Measurements from ENCODE around the gene SERHL2.
"Not testable (repeated sequence)": the region's sequence is repeated elsewhere in the genome, so short reads cannot be mapped to it uniquely, and the experiment has no call there.

The SERHL2 gene, protein sequence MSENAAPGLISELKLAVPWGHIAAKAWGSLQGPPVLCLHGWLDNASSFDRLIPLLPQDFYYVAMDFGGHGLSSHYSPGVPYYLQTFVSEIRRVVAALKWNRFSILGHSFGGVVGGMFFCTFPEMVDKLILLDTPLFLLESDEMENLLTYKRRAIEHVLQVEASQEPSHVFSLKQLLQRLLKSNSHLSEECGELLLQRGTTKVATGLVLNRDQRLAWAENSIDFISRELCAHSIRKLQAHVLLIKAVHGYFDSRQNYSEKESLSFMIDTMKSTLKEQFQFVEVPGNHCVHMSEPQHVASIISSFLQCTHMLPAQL

DNA sequence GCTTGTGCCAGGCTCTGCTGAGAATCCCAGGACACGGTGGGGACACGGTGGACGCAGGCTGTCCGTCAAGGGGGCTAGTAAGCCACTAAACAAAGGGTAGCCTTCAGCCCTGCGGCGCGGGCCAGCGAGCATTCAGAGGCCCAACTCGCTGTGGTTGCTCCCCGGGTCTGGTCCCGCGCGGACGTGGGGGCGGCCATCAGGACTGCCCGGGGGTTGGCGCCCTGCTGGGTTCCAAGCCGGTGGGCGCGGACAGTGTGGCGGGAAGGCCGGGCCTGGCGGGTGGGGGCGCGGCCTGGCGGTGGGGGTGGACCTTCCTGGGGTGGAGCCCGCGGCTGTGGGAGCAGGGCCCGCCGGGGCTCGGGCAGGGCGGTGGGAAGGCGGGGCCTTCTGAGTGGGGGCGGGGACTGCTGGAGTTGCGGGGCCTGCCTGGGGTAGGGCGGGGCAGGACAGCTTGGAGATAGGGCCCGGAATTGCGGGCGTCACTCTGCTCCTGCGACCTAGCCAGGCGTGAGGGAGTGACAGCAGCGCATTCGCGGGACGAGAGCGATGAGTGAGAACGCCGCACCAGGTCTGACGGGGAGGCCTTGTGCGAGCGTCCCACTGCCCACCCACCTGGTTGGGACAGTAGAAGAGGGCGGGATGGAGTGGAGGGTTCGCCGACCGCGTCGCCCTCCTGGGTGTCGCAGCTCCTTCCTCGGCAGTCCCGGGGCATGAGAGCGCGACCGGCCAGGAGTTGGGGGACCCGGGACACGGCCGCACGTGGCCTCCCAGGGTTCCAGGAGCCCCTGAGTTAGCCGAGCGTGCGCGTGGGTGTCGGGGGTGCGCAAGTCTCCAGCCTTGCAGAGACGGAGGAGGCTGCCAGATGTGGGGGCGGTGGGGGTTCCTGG lies at the start of gene SERHL2:
TSS of gene SERHL2 (plus strand) at position 482 of the 887 bp plus-strand sequence. CDS start at position 547, 65 bp downstream.
- Mint-ChIP-seq H3K4me3 (peak within 1 kb of the TSS; percentile 77), H3K4me1 (ENCODE audit: low read depth) (peaks cover 8% of the 10 kb centered on the region), H3K27me3 (peaks cover 41% of the 10 kb centered on the region), H3K27ac (peak within 1 kb of the TSS; percentile 53), H3K9me3 (no peaks in the 10 kb centered on the region), H3K36me3 (ENCODE audit: low read depth) (no peaks in the 10 kb centered on the region)
- intact Hi-C loops (cut with micrococcal nuclease), result no loop called here

- intact Hi-C loops (cut with micrococcal nuclease); H3K27me3 Mint-ChIP-seq; H3K9me3 Mint-ChIP-seq; H3K4me1 Mint-ChIP-seq (ENCODE audit: low read depth); H3K27ac Mint-ChIP-seq; H3K4me3 Mint-ChIP-seq: not testable (repeated sequence)
- H3K36me3 Mint-ChIP-seq (ENCODE audit: low read depth), result peaks cover 24% of the 10 kb centered on the region
These were observed 45.3 kb upstream of the SERHL2 start for GRCh38 chr22:42508327-42508974.

DNA sequence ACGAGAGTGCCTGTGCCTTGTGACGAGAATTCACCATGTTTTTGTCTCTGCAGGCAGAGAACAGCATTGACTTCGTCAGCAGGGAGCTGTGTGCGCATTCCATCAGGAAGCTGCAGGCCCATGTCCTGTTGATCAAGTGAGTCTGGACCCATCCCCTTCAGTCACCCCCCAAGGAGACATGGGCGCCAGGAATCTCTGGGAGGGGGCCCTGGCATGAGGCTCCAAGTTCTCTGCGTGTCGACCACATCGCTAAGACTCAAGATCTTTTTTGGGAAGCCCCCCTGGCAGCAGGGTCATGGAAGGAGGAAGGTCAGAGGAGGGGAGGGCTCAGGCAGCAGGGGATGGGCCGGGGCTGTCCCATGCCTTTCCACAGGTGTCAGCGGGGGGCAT lies 44.8 kb upstream of the SERHL2 start:
- H3K4me1 Mint-ChIP-seq (ENCODE audit: low read depth); H3K4me3 Mint-ChIP-seq; H3K9me3 Mint-ChIP-seq; H3K27me3 Mint-ChIP-seq; H3K27ac Mint-ChIP-seq; intact Hi-C loops (cut with micrococcal nuclease): not testable (repeated sequence)
- H3K36me3 Mint-ChIP-seq (ENCODE audit: low read depth), result peaks cover 29% of the 10 kb centered on the region

DNA sequence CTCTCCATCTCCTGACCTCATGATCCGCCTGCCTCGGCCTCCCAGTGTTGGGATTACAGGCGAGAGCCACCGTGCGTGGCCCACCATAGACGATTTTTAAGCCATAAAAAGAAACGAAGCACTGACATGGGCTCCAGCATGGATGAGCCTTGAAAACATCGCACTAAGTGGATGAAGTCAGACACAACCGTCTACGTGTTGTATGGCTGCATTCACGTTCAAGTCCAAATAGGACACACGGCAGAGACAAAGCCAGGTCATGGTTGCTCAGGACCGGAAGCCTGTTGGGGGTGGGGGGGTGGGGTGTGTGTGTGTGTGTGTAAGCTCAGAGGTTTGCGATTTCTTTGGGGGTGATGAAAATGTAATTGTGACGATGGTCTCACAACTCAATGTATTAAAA lies 44.2 kb upstream of the SERHL2 start:
- no peak overlapping the region for H3K27ac Mint-ChIP-seq
- intact Hi-C loops (cut with micrococcal nuclease), result no loop called here
- H3K36me3 Mint-ChIP-seq (ENCODE audit: low read depth), result peaks cover 35% of the 10 kb centered on the region
- H3K9me3 Mint-ChIP-seq, result no peaks in the 10 kb centered on the region
- peaks cover 6% of the 10 kb centered on the region for H3K4me1 Mint-ChIP-seq (ENCODE audit: low read depth)
- no peaks in the 10 kb centered on the region for H3K27me3 Mint-ChIP-seq
- H3K4me3 Mint-ChIP-seq, result no peak overlapping the region

GRCh38 chr22:42511401-42511891 lies 42.3 kb upstream of the SERHL2 start:
- Mint-ChIP-seq H3K27me3 (no peaks in the 10 kb centered on the region), H3K4me3 (no peak overlapping the region), H3K36me3 (ENCODE audit: low read depth) (peaks cover 50% of the 10 kb centered on the region), H3K27ac (no peak overlapping the region), H3K9me3 (no peaks in the 10 kb centered on the region), H3K4me1 (ENCODE audit: low read depth) (peaks cover 6% of the 10 kb centered on the region)
- intact Hi-C loops (cut with micrococcal nuclease), result no loop called here

- H3K4me3 Mint-ChIP-seq, result not testable (repeated sequence)
These were observed 41.3 kb upstream of the SERHL2 start for GRCh38 chr22:42512273-42512990.

DNA sequence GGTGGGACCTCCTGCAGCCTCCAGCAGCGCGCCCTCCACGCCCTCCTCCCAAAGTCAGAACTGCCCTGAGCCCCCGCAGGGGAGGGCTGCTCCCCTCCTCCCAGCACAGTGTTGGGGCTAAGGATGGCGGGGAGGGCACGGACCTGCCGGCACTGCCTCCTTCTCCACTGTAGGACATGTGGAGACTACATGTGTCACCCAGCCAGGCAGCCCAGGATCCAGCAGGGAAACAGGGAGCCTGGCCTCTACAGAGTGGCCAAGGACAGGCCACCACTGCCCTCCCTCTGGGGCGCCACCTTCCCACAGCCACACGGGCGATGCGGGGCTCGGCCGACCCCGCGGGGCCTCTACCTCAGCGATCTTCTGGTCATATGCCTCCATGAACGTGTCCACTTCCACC lies 39.4 kb upstream of the SERHL2 start:
- H3K9me3 Mint-ChIP-seq; H3K27ac Mint-ChIP-seq; H3K4me3 Mint-ChIP-seq; H3K27me3 Mint-ChIP-seq; intact Hi-C loops (cut with micrococcal nuclease): not testable (repeated sequence)
- H3K36me3 Mint-ChIP-seq (ENCODE audit: low read depth), result peaks cover 70% of the 10 kb centered on the region
- peaks cover 11% of the 10 kb centered on the region for H3K4me1 Mint-ChIP-seq (ENCODE audit: low read depth)

More at GRCh38 chr22:42512273-42512990, 41.3 kb upstream of the SERHL2 start:
- peaks cover 59% of the 10 kb centered on the region for H3K36me3 Mint-ChIP-seq (ENCODE audit: low read depth)
- intact Hi-C loops (cut with micrococcal nuclease); H3K27me3 Mint-ChIP-seq; H3K4me1 Mint-ChIP-seq (ENCODE audit: low read depth); H3K27ac Mint-ChIP-seq; H3K9me3 Mint-ChIP-seq: not testable (repeated sequence)

DNA sequence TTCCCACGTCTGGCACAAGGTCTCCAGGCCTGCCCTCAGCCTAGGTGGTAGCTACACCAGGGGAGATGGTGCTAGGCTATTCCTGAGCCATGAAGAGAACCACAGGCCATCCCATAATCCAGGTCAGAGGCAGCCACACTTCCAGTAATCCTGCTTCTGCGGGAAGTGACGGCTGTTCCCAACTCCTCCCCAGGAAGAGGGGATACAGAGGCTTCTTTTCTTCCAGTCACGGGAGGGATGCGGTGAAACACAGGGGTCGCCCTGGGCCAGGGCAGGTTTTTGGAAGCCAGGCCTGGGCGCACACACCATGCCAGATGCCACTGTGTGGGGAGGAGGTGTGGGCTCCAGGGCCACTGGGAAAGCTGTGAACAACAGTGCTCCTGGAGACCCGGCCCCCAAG lies 38.5 kb upstream of the SERHL2 start:
- peaks cover 17% of the 10 kb centered on the region for H3K4me1 Mint-ChIP-seq (ENCODE audit: low read depth)
- peaks cover 72% of the 10 kb centered on the region for H3K36me3 Mint-ChIP-seq (ENCODE audit: low read depth)
- H3K4me3 Mint-ChIP-seq; H3K27ac Mint-ChIP-seq; intact Hi-C loops (cut with micrococcal nuclease); H3K27me3 Mint-ChIP-seq; H3K9me3 Mint-ChIP-seq: not testable (repeated sequence)

- Mint-ChIP-seq H3K27me3 (no peaks in the 10 kb centered on the region), H3K36me3 (ENCODE audit: low read depth) (peaks cover 70% of the 10 kb centered on the region), H3K9me3 (no peaks in the 10 kb centered on the region), H3K4me3 (no peak overlapping the region), H3K27ac (no peak overlapping the region), H3K4me1 (ENCODE audit: low read depth) (peaks cover 17% of the 10 kb centered on the region)
- intact Hi-C loops (cut with micrococcal nuclease), result no loop called here
These were observed 37.9 kb upstream of the SERHL2 start for GRCh38 chr22:42515896-42516295.

DNA sequence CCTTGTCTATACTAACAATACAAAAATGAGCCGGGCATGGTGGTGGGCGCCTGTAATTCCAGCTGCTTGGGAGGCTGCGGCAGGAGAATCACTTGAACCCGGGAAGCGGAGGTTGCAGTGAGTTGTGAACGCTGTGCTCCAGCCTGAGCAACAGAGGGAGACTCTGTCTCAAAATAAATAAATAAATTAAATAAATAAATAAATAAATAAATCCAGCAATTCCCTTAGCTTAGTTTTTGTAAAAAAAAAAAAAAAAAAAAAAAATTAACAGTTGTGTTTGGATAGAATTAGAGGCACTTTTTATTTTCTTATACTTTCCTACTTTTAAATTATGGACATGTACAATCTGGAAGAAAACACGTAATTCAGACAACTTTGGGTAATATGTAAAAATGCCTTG lies 36.7 kb upstream of the SERHL2 start:
- Mint-ChIP-seq H3K36me3 (ENCODE audit: low read depth) (peaks cover 58% of the 10 kb centered on the region), H3K4me1 (ENCODE audit: low read depth) (peaks cover 11% of the 10 kb centered on the region)
- H3K27ac Mint-ChIP-seq; intact Hi-C loops (cut with micrococcal nuclease); H3K27me3 Mint-ChIP-seq; H3K4me3 Mint-ChIP-seq; H3K9me3 Mint-ChIP-seq: not testable (repeated sequence)

DNA sequence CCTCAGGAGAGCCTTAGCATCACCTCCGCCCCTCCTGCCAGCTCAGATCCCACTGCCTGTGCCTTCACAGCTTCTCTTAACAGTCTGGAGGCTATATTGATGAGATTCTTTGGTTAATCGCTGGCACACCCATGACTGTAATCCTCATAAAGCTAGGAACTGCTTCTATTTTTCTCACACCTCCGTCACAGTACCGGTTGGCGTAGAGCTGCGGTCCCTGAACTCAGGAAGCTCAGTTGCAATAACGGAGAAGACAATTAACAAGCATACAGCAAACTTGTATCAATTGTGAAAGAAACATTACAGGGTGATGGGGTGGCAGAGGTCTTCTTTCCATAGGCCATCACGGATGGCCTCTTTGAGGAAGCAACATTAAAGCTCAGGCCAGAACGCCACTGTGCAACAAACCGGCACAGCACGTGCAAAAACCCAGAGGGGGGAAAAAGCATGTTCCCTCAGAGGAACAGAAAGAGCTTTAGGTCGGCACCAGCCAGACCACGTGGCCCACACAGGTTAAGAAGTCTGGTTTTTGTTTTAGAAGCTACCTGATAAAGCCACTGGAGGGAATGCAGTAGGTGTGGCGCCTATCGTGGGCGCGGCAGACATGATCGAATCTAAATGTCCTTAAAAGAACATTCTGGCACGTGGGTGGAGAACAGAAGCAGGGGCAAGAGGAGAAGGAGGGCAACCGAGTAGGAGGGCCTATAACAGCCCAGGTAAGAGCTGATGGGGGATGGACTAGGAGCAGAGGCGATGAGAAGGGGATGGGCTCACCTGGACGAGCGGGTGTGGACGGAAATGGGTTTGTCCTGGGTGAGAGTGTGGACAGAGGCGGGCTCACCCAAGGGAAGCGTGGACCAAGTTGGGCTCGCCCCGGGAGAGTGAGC lies 34.9 kb upstream of the SERHL2 start:
- H3K9me3 Mint-ChIP-seq; intact Hi-C loops (cut with micrococcal nuclease); H3K27me3 Mint-ChIP-seq: not testable (repeated sequence)
- H3K4me1 Mint-ChIP-seq (ENCODE audit: low read depth), result peaks cover 11% of the 10 kb centered on the region
- H3K27ac Mint-ChIP-seq, result peak overlapping the region; percentile 96
- peak overlapping the region; percentile 99 for H3K4me3 Mint-ChIP-seq
- peaks cover 44% of the 10 kb centered on the region for H3K36me3 Mint-ChIP-seq (ENCODE audit: low read depth)

DNA sequence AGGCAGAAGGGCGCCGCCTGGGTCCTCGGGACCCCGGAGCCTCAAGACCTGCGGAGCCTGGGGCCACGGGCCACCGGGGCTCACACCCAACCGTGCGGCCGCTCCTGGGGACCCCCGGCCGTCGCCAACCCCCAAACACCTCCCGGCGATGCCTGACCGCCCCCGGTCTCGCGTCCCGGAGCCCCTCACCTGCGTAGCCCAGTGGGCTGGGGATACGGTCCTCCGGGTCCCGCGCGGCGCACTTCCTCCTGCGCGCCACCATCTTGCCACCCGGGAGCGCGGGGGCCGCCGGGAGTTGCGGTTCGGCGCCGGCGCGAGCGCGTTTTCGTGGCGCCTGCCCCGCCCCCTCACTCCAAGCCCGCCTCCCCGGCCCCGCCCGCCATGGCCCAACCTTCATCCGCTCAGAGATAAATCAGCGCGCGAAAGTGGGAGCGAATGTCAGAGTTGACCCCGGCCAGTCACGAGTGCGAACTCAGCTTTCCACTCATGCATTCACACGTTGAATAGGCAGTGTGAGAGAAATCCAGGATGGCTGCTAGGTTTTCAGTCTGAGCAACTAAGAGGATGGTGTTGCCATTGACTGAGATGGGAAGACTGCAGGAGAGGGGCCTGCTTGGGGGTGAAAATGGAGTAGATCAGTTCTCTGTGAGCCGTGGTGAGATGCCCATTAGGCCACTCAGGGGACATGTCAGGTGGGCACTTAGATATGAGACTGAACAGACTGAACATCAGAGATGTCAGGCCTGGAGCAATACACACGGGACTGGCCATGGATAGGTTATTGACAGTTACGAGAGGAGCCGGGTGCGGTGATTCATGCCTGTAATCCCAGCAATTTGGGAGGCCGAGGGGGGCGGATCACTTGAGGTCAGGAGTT lies 34.0 kb upstream of the SERHL2 start, which contains the start of gene RRP7A:
TSS of gene RRP7A (minus strand) at position 272 of the 877 bp plus-strand sequence. CDS start at position 262, 10 bp downstream.
- H3K4me1 Mint-ChIP-seq (ENCODE audit: low read depth), result peaks cover 11% of the 10 kb centered on the region
- peaks cover 36% of the 10 kb centered on the region for H3K36me3 Mint-ChIP-seq (ENCODE audit: low read depth)
- intact Hi-C loops (cut with micrococcal nuclease), result no loop called here
- H3K27me3 Mint-ChIP-seq, result no peaks in the 10 kb centered on the region
- no peaks in the 10 kb centered on the region for H3K9me3 Mint-ChIP-seq
- peak within 1 kb of the TSS; percentile 96 for H3K27ac Mint-ChIP-seq
- peak within 1 kb of the TSS; percentile 99 for H3K4me3 Mint-ChIP-seq

Measured in dendritic cell treated with granulocyte-macrophage colony-stimulating factor and Interleukin-4, amounts not matched to agents 40 ng/mL and 50 ng/mL, for 4 days (primary cell).